Heart right ventricle (tissue), 16 donors: ENCODE results near the gene IRX2. TPM values are rescaled to one million over a fixed set of nuclear protein-coding genes. Genes with fewer than 3 reads are reported as not detected.

Source experiments
- ATAC-seq, 8 donors: fragments of 200-7000 bp; cut with Tn5 transposase; one replicate each; pipeline ENCODE4 v1.9.1; 2020; ENCODE audit warnings: mild to moderate bottlenecking in 8 of 8, moderate library complexity in 8 of 8, moderate number of reproducible peaks in 1 of 8
- DNase-seq, 2 donors: peaks; one replicate each; pipeline ENCODE4 v3.0.0-alpha.2; 2020
- H3K27ac ChIP-seq, 10 donors: fragments of 200-600 bp; sonication (generic) in 2 of 10; one replicate each; pipeline versions ENCODE4 v1.5.0 to v1.8.0; 2020 to 2022; ENCODE audit warnings: mild to moderate bottlenecking in 3 of 10
- H3K27me3 ChIP-seq, 7 donors: fragments of 200-600 bp; one replicate each; pipeline ENCODE4 v1.8.0; 2021 to 2022; ENCODE audit warnings: mild to moderate bottlenecking in 2 of 7
- H3K36me3 ChIP-seq, 9 donors: fragments of 200-600 bp; sonication (generic) in 1 of 9; one replicate each; pipeline versions ENCODE4 v1.5.0 to v1.8.0; 2020 to 2022; ENCODE audit warnings: mild to moderate bottlenecking in 2 of 9
- H3K4me1 ChIP-seq, 9 donors: fragments of 200-600 bp; sonication (generic) in 1 of 9; one replicate each; pipeline versions ENCODE4 v1.5.0 to v1.8.0; 2020 to 2022; ENCODE audit warnings: mild to moderate bottlenecking in 4 of 9
- H3K4me3 ChIP-seq, 10 donors: fragments of 200-600 bp; sonication (generic) in 2 of 10; one replicate each; pipeline versions ENCODE4 v1.5.0 to v1.8.0; 2020 to 2022; ENCODE audit warnings: mild to moderate bottlenecking in 7 of 10, moderate library complexity in 2 of 10
- H3K9me3 ChIP-seq, 11 donors: fragments of 200-600 bp in 10 of 11; sonication (generic) in 2 of 11; one replicate each; pipeline versions ENCODE4 v1.5.0 to v1.8.0; 2013 to 2022; ENCODE audit warnings: mild to moderate bottlenecking in 2 of 11, control low read depth in 1 of 11, moderate library complexity in 1 of 11
- WGBS, 2 donors: extraction: QIAGEN DNeasy Blood & Tissue Kit; methylation state at CpG; one replicate each; pipeline ENCODE4 v1.1.7; 2013; ENCODE audit warnings: inconsistent platforms in 1 of 2; 5-methylcytosine and 5-hydroxymethylcytosine counted together
- intact Hi-C, 10 donors: fragments of 100-400 bp; cut with DNase I; formaldehyde crosslinking; loops; one replicate each; pipeline versions ENCODE4 v1.11.1 to v1.14.2; 2022
- polyA plus RNA-seq, 2 donors: library from polyadenylated mRNA; stranded (reverse); fragments of 200-250 nt; gene quantifications; one replicate each; pipeline ENCODE4 v1.2.3, GENCODE V29; 2013
- total RNA-seq, 10 donors: library from RNA; stranded (reverse); fragmentation: NEBNext Ultra II Directional in 3 of 10; extraction: Animal tissue kit (Norgen Biotek cat#: 25700) in 3 of 10; gene quantifications; one replicate each; pipeline versions ENCODE4 v1.2.1 to v1.2.4, GENCODE V29; 2021 to 2023
- TF ChIP-seq, protein P1 (sequence below), 9 donors: fragments of 200-600 bp; sonication (generic) in 2 of 9; IDR thresholded peaks; one replicate each; pipeline versions ENCODE4 v1.5.0 to v1.8.0; 2021 to 2022; ENCODE audit warnings: antibody characterized with exemption in 9 of 9, mild to moderate bottlenecking in 5 of 9, moderate library complexity in 1 of 9
- donor health status: Arrhythmogenic right ventricular cardiomyopathy.
- donor health status: ischemic (EF 13 %, LVEDD 7.1; RV severe dilation, severe dysfunction).
- donor health status: healthy with polysubstance abuse.
- donor health status: DM: no; HTN: yes; CAD: no.
- donor health status: DM: no; HTN: no; CAD: no.
- donor health status: ischemic (EF 25% LVEDD 6.9; RV normal size, moderate dysfunction).
- donor health status: ischemic (EF 25% LVEDD 5.7; RV mildly dilated, moderate dysfunction).
- donor health status: healthy.
- donor health status: DM: yes; HTN: yes; CAD: no.
- donor health status: Ischemic cardiomyopathy.
- donor health status: ischemic (EF 35%, LVEDD 5.7; RV mildly dilated, moderate dysfunction).
- donor health status: nonischemic (EF 11% LVEDD 7.7; RV severe dilation, severe dysfunction).
- donor health status: DM: yes; HTN: yes; CAD: no.
- donor health status: PGD.
- donor health status: ischemic (EF 29% LVEDD 5.4; RV normal size, mild dysfunction).
- donor health status: nonischemic (EF 23%, LVEDD 6.1; RV moderate dilation, normal function).

Gene IRX2
- total and polyA plus RNA-seq, 12 donors: 0.09 to 6.4 (median 1.3) TPM

DNA sequence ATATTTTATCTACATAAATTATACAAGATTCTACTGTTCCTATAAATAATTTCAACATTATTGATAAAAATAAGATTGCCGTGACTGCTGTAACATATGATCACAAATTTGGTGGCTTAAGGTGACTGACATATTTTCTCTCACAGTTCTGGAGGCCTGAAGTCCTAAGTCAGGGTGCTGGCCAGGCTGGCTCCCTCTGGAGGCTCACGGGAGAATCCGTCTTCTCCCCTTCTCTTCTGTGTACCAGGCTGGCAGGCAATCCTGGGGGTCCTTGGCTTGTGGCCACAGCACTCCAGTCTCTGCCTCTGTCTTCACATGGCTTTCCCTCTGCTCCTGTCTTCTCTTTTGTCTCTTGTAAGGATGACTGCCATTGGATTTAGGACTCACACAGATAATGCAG lies 31.7 kb upstream of the IRX2 start:
- whole genome bisulfite sequencing, 2 donors: 70 to 83% methylated on average over 3 of the region's 3 CpGs
- Histone ChIP-seq H3K4me3 (no peak overlapping the region), H3K36me3 (no peaks in the 10 kb centered on the region), H3K4me1 (no peaks in the 10 kb centered on the region), H3K27me3 (peaks cover 0 to 11% (median 0%) of the 10 kb centered on the region in 7 donors), H3K9me3 (peaks cover 0 to 19% (median 5%) of the 10 kb centered on the region in 11 donors), H3K27ac (no peak overlapping the region)
- ATAC-seq (no peak), DNase-seq (no peak)
- intact Hi-C loops: no loop called here
- TF ChIP-seq, protein P1, sequence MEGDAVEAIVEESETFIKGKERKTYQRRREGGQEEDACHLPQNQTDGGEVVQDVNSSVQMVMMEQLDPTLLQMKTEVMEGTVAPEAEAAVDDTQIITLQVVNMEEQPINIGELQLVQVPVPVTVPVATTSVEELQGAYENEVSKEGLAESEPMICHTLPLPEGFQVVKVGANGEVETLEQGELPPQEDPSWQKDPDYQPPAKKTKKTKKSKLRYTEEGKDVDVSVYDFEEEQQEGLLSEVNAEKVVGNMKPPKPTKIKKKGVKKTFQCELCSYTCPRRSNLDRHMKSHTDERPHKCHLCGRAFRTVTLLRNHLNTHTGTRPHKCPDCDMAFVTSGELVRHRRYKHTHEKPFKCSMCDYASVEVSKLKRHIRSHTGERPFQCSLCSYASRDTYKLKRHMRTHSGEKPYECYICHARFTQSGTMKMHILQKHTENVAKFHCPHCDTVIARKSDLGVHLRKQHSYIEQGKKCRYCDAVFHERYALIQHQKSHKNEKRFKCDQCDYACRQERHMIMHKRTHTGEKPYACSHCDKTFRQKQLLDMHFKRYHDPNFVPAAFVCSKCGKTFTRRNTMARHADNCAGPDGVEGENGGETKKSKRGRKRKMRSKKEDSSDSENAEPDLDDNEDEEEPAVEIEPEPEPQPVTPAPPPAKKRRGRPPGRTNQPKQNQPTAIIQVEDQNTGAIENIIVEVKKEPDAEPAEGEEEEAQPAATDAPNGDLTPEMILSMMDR (IDR thresholded peaks at IDR 0.05): peak in 1 of 9 donors; percentile 15

DNA sequence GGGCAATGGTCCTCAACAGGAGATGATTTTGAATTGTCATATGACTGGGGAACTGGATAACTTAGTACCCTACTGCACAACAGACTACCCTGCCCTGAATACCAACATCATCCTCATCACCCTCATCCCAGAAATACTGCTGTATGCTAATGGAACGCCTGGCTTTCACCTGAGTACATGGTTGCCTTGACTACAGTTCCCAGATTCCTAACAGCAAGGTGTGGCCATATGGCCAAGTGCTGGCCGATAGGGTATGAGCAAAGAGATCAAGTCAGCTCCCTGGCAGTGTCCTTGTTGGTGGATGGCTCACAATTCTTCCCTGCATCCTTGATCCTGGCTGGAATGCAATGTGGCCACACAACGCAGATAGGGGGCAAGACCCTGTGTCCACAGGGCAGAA lies 31.2 kb upstream of the IRX2 start:
- intact Hi-C loops: no loop called here
- ATAC-seq (no peak), DNase-seq (no peak)
- H3K36me3 ChIP-seq: no peaks in the 10 kb centered on the region
- TF ChIP-seq, protein P1 (IDR thresholded peaks at IDR 0.05): no peak
- WGBS, 2 donors: 75 to 81% methylated on average over 3 of the region's 3 CpGs
- H3K4me3 ChIP-seq: no peak overlapping the region
- no peak overlapping the region for H3K27ac ChIP-seq
- no peaks in the 10 kb centered on the region for H3K4me1 ChIP-seq
- peaks cover 0 to 19% (median 5%) of the 10 kb centered on the region in 11 donors for H3K9me3 ChIP-seq
- peaks cover 0 to 11% (median 0%) of the 10 kb centered on the region in 7 donors for H3K27me3 ChIP-seq

DNA sequence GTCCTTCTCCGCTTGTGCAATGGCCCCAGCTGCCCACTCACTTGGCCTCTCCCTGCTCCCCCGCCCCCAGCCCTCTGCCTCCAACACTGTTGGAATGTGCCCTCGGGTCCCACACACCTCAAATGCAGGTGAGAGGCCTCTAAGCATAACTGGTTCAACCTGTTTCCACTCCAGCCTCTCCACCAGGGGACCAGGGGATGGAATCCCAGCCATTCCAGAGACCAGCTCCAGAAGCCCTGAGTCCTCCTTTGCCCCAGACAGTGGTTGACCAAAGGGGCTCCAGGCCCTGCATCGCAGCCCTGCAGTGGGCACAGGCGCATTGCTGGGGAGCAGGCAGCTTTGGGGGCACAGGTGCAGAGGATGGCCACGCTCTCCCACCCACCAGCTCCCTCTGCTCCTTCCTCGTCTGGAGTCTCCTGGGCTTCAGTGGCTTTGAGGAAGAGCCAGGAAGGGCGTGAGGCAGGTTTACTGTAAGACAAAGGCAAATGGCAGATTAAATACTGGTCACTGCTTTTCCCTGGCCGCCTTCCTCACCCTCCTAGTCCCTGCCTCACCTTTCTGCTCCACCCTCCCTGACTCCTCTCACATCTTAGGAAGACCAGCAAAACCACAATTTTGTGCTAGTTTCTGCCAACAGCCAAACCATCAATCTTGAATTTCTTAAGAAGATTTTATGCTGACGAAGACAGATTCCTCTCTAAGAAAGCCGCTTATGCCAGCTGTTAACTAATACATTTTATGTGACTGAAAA lies 29.1 kb upstream of the IRX2 start:
- TF ChIP-seq, protein P1 (IDR thresholded peaks at IDR 0.05): no peak
- 71 to 72% methylated on average over 11 of the region's 11 CpGs for WGBS, 2 donors

DNA sequence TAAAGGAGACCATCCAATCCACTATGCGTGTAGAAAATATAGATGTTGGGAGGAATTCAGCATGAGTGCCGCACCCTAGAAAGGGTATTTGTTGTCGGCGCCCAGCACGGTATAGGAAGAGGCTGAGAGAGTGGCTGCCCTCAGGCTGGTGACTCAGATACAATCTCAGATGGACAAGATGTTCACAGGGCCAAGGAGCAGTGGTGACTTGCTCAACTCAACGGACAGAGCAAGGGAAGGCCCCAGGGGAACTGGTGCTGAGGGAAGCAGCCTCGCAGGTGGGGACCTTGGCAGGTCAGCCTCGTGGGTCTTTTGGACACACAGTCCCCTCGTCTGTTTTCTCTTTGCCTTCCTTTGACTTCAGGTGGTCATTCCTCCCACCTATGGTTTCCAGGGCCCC lies 28.0 kb upstream of the IRX2 start:
- intact Hi-C loops: no loop called here
- 71 to 85% methylated on average over 9 of the region's 9 CpGs for WGBS, 2 donors
- no peak overlapping the region for H3K27ac ChIP-seq
- DNase-seq (no peak), ATAC-seq (no peak)
- H3K36me3 ChIP-seq: no peaks in the 10 kb centered on the region
- no peak overlapping the region for H3K4me3 ChIP-seq
- peaks cover 0 to 19% (median 0%) of the 10 kb centered on the region in 7 donors for H3K27me3 ChIP-seq
- TF ChIP-seq, protein P1 (IDR thresholded peaks at IDR 0.05): no peak
- peaks cover 0 to 3% (median 0%) of the 10 kb centered on the region in 11 donors for H3K9me3 ChIP-seq
- H3K4me1 ChIP-seq: no peaks in the 10 kb centered on the region

More for the DNA sequence above, 29.1 kb upstream of the IRX2 start:
- Histone ChIP-seq H3K4me1 (no peaks in the 10 kb centered on the region), H3K27ac (no peak overlapping the region), H3K4me3 (no peak overlapping the region), H3K36me3 (no peaks in the 10 kb centered on the region), H3K9me3 (peaks cover 0 to 9% (median 3%) of the 10 kb centered on the region in 11 donors), H3K27me3 (peaks cover 0 to 19% (median 0%) of the 10 kb centered on the region in 7 donors)
- ATAC-seq (no peak), DNase-seq (no peak)
- intact Hi-C loops: no loop called here
